Sciatic nerve (tissue), 2 donors: ENCODE results near the gene SPTBN4. TPM values are rescaled to one million over a fixed set of nuclear protein-coding genes. Genes with fewer than 3 reads are reported as not detected.
"Not testable (repeated sequence)": the region's sequence is repeated elsewhere in the genome, so short reads cannot be mapped to it uniquely, and the experiment has no call there.

Experiments
- ATAC-seq: fragments of 200-7000 bp; cut with Tn5 transposase; one replicate; pipeline ENCODE4 v1.9.1; 2020; ENCODE audit warnings: mild to moderate bottlenecking, moderate library complexity
- DNase-seq: peaks from one replicate; pipeline ENCODE4 v3.0.0-alpha.2; 2020; ENCODE audit warnings: low spot score
- intact Hi-C: fragments of 100-400 bp; cut with DNase I; formaldehyde crosslinking; loops from one replicate; pipeline ENCODE4 v1.14.2; 2022
- total RNA-seq: library from RNA; stranded (reverse); fragmentation: NEBNext Ultra II Directional; extraction: Animal tissue kit (Norgen Biotek cat#: 25700); gene quantifications from one replicate; pipeline ENCODE4 v1.2.1, GENCODE V29; 2021
- donor health status: DM: no; HTN: no; CAD: no.
- donor health status: DM: no; HTN: no; CAD: no.

Gene SPTBN4
- total RNA-seq, 1 donor from 2014 or later: 20.9 TPM

- DNase-seq (peak; percentile 92), ATAC-seq (peak; percentile 96)
- intact Hi-C loops: no loop called here
Observed at GRCh38 chr19:40433391-40434216, 33.2 kb upstream of the SPTBN4 start.

- intact Hi-C loops: no loop called here
- ATAC-seq (no peak), DNase-seq (no peak)
Observed at GRCh38 chr19:40438284-40438683, 28.5 kb upstream of the SPTBN4 start.

DNA sequence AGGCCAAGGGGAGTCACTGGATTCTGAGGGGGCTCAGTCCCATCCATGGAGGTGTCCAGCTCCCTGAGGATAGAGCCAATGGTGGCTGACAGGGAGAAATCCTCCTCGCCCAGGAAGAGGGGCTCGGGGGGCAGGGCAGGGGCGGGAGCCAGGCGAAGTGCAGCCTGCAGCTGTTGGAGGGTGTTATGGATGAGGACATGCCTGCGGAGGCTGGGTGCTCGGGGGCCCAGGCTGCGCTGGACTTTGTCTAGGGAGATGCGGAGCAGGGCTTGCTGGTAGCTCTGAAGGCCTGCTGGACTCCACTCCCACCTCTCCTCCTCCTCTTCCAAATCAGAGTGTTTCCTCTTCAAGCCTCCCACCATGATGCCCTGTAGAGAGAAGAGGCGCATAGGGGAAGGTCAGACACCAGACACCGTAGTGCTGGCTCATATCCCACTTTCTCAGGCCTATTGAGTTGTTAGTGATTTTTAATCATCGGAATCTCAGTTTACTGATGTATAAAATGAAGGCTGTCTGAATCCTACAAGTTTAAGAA lies 25.0 kb upstream of the SPTBN4 start:
- ATAC-seq: no peak
- DNase-seq: no peak
- intact Hi-C loops: no loop called here

- intact Hi-C loops: no loop called here
- DNase-seq (no peak), ATAC-seq (no peak)
Observed at GRCh38 chr19:40442328-40443130, 24.3 kb upstream of the SPTBN4 start.

DNA sequence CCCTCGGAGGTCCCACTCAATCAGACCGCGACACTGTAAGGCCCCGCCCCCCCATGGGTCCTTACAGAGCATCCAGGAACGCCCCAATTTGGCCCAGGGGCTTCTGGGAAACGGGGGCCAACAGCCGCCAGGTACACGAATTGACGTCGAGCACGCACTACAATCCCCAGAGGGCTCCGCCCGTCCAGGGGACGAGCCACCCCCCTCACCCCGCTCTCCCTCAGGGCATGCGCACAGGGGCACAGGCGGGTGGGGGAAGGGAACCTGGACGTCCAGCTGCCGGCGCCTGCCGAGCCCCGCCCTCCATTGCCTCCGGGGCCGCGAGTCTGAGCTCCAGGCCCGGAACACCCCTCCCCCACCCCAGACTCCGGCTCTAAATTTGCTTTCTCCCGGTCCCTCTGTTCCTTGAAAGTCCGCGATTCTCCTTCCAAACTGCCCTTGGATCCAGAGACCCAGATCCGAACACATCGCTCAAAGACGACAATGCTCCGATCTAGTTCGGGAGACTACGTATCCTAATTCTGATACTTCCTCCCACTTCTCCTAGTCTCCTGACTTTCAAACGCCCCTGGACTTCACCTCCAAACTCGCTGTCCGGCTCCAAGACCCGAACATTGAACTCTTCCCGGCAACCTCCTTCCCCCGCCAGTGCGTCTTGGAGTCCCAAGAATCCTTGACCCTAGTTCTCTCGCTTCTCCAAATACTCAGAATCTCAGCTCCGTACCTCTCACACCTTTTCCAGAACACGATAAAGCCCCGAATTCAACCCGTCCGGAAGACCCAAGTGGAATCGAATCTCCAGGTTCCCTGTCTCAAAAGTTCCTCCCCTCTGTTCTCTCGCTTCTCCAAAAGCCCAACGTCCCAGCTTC lies 23.4 kb upstream of the SPTBN4 start:
- intact Hi-C loops: no loop called here
- ATAC-seq: peak; percentile 90
- DNase-seq: peak; percentile 100

- DNase-seq (peak; percentile 98), ATAC-seq (peak; percentile 88)
- intact Hi-C loops: no loop called here
Observed at GRCh38 chr19:40444000-40444824, 22.6 kb upstream of the SPTBN4 start, which contains the start of gene SERTAD3. Gene SERTAD3, minus strand, starts transcription at chr19:40444335. Its CDS starts 2,255 bp downstream, at chr19:40442080.

- intact Hi-C loops: no loop called here
- ATAC-seq: no peak
- no peak for DNase-seq
Observed at GRCh38 chr19:40444825-40445312, 21.9 kb upstream of the SPTBN4 start.

- ATAC-seq: no peak
- DNase-seq: no peak
- intact Hi-C loops: no loop called here
Observed at GRCh38 chr19:40445780-40446262, 21.0 kb upstream of the SPTBN4 start.

DNA sequence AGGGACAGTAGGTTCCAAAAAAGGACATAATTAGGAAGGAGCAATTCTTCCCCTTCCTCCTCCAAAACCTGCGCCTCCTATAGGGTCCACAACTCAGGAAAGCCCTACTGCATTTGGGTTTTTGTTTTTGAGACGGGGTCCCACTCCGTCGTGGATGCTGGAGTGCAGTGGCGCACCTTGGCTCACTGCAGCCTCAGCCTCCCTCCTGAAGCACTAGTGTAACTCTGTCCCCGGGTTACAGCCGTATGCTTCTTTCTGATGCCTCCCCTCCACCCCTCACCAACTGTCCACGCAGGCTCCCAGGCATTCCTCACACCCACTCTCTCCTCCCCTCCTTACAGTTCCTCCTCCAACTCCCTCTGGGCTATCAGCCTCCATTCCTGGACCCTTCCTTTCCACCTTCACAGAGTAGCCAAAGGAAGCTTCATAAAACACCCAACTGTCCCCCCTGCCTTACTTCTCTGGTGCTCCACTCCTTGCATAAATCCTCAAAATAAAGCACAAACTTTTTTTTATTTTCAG lies 20.5 kb upstream of the SPTBN4 start:
- ATAC-seq: no peak
- intact Hi-C loops: no loop called here
- no peak for DNase-seq

- intact Hi-C loops: no loop called here
- DNase-seq: no peak
- ATAC-seq: no peak
Observed at GRCh38 chr19:40449506-40449905, 17.3 kb upstream of the SPTBN4 start.

DNA sequence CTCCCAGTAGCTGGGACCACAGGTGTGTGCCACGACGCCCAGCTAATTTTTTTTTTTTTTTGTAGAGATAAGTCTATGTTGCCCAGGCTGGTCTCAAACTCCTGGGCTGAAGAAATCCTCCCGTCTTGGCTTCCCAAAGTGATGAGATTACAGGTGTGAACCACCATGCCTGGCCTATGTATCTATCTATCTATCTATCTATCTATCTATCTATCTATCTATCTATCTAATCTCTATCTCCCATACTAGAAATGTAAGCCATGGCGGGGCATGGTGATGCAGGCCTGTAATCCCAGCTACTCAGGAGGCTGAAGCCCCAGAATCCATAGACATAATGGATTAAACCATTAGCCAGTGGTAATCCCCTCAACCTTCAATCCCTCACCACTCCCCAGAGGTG lies 16.1 kb upstream of the SPTBN4 start:
- ATAC-seq (no peak), DNase-seq (no peak)
- intact Hi-C loops: no loop called here

DNA sequence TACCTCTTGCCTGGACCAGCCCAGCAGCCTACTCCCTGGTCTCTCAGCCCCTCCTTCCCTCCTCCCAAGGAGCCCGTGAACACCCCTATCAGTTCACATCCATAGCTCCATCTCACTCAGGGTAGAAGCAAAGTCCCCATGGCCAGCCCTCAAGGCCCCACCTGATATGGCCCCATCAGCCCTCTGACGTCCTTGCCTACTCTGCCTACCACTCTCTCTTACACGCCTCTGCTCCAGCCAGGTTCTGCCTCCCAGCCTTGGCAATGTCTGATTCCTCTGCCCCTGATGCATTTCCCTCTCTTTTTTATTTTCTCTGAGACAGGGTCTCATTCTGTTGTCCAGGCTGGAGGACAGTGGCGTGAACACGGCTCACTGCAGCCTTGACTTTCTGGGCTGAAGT lies 14.8 kb upstream of the SPTBN4 start:
- DNase-seq (no peak), ATAC-seq (peak; percentile 33)
- intact Hi-C loops: no loop called here

- ATAC-seq (no peak), DNase-seq (no peak)
- intact Hi-C loops: no loop called here
Observed at GRCh38 chr19:40453151-40453735, 13.6 kb upstream of the SPTBN4 start.

- intact Hi-C loops, DNase-seq, ATAC-seq: not testable (repeated sequence)
Observed at GRCh38 chr19:40453943-40454342, 12.9 kb upstream of the SPTBN4 start.

DNA sequence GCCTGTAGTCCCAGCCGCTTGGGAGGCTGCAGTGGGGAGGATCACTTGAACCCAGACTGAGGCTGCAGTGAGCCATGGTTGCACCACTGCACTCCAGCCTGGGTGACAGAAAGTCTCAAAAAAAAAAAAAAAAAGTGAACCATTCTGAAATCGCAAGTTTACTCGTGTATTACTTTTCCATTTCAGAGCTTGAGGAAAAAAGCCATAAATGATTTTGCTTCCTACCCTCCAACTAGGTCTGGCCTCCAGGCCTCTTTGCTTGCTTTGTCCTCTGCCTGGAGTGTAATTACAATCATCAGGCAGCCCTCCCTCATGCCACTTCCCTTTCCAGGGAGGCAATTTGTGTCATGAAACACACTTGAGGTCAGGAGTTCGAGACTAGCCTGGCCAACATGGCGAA lies 9.8 kb upstream of the SPTBN4 start:
- intact Hi-C loops: no loop called here
- no peak for DNase-seq
- ATAC-seq: no peak

- DNase-seq (no peak), ATAC-seq (no peak)
- intact Hi-C loops: no loop called here
Observed at GRCh38 chr19:40457953-40458596, 8.7 kb upstream of the SPTBN4 start.

DNA sequence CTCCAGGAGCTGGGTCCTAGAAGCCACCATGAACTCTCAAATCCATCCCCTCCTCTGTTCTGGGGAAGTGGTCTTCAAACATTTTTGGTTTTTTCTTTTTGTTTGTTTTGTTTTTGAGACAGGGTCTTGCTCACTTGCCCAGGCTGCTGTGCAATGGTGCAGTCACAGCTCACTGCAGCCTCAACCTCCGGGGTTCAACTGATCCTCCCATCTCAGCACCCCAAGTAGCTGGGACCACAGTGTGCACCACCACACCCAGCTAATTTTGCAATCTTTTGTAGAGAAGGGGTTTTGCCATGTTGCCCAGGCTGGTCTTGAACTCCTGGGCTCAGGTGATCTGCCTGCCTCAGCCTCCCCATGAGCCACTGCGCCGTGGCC lies 8.2 kb upstream of the SPTBN4 start:
- intact Hi-C loops: no loop called here
- no peak for DNase-seq
- no peak for ATAC-seq
